Measurements from ENCODE around the gene MSL1. TPM values are rescaled to one million over a fixed set of nuclear protein-coding genes. Genes with fewer than 3 reads are reported as not detected.

MSL1 gene
- total and polyA plus RNA-seq, 2 of the 13 experiments (the other 11 are each of a cell fraction or from before 2014, with no cell fraction given), result 63.8 to 88.5 TPM

DNA sequence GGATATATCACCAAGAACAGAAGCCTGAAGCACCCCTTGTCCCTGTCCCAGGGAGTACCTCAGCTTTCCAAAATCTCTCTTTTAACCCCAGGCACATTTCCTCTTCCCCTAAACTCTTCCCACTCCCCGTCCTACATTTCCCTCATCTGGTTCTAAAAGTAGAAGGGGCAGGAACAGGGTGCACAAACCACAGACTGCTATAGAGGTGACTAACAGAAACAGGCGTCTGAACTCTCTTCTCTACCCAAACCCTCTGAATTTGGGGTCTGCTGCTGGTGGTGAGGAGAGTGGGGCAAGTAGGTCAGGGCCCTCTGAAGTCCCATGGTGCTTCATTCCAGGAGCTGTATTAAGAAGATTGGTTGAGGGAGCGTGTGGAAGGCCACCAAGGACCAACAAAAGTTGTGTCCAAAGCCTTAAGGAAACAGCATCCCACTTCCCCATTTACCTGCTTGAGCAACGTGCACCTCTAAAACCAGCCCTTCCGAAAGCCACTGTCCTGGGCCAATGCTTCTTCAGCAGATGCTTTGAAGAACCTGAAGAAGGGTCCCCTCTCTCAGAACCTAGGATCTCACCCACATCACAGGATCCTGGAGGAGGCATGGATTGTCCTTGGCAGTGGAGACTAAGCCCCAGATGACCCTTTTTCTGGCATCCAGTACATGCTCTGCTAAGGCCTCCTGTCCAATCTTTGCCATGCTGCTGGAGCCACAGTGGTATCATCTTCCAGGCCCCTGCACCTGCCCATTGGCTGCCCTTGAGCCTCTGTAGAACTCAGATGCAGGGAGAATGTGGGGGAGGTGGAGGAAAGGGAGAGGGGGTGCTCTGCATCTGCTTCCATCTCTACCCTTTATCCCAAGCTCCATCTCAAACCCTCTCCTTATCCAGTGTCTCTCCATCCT lies 15.7 kb upstream of the MSL1 start:
- Histone ChIP-seq H3K4me2 (ENCODE audit: low read depth, low read length) (peak overlapping the region; percentile 79), H3K4me1 (ENCODE audit: insufficient read depth, low read length) (peaks cover 100% of the 10 kb centered on the region), H3K36me3 (replicated peaks in 1 of 2; ENCODE audit: control insufficient read depth in 1 of 2, insufficient read depth in 2 of 2, low read length in 2 of 2) (no peaks in the 10 kb centered on the region), H2AFZ (ENCODE audit: low read length) (no peak overlapping the region), H3K27ac (ENCODE audit: extremely low read length, insufficient read depth, low read length) (no peak overlapping the region), H3K79me2 (ENCODE audit: insufficient read depth, low read length) (no peaks in the 10 kb centered on the region), H3K4me3 (replicated peaks in 1 of 3; ENCODE audit: insufficient read depth in 1 of 3, low read depth in 2 of 3, low read length in 3 of 3) (peak overlapping the region in 1 of 3 experiments; percentile 36; a peak in 1 of 6 replicates), H4K20me1 (ENCODE audit: insufficient read depth, low read length) (no peaks in the 10 kb centered on the region), H3K9me3 (ENCODE audit: low read length) (no peaks in the 10 kb centered on the region), H3K27me3 (ENCODE audit: control insufficient read depth in 1 of 2, insufficient read depth in 2 of 2, low read length in 2 of 2) (peaks cover 0 to 9% of the 10 kb centered on the region in 2 experiments; a peak in 1 of 5 replicates), H3K9ac (ENCODE audit: insufficient read depth, low read depth, low read length) (no peak overlapping the region)
- intact Hi-C loops (cut with micrococcal nuclease; ENCODE audit: unreplicated experiment), result loop anchor here (5.0 to 10.0 kb wide), 2 partner anchors 181 to 1354 kb away; partner anchors contain the start of genes LRRC3C, ORMDL3 and PSMB3
- DNase-seq (ENCODE audit: low spot score) (no peak), FAIRE-seq (no peak), ATAC-seq (no peak)
- no peak for TF ChIP-seq FOXP1 (IDR thresholded peaks at IDR 0.05)
- no peak for TF ChIP-seq FOXP1 (CRISPR knock-in tag; IDR thresholded peaks at IDR 0.05)
- TF ChIP-seq HES4 (CRISPR knock-in tag; IDR thresholded peaks at IDR 0.05; ENCODE audit: borderline replicate concordance), result no peak
- no peak for TF ChIP-seq ZNF788 (CRISPR knock-in tag; IDR thresholded peaks at IDR 0.05; ENCODE audit: borderline replicate concordance)
- TF ChIP-seq SP4 (CRISPR knock-in tag; IDR thresholded peaks at IDR 0.05), result 0 out of 2 replicates have a peak, but pooled peaks have one; percentile 26
- no peak for TF ChIP-seq PTBP1 (IDR thresholded peaks at IDR 0.05; ENCODE audit: low read depth, low read length, poor library complexity, severe bottlenecking)
- no peak for TF ChIP-seq EEA1 (CRISPR knock-in tag; IDR thresholded peaks at IDR 0.05; ENCODE audit: borderline replicate concordance)
- TF ChIP-seq ZNF543 (CRISPR knock-in tag; IDR thresholded peaks at IDR 0.05), result no peak
- TF ChIP-seq, protein P1, sequence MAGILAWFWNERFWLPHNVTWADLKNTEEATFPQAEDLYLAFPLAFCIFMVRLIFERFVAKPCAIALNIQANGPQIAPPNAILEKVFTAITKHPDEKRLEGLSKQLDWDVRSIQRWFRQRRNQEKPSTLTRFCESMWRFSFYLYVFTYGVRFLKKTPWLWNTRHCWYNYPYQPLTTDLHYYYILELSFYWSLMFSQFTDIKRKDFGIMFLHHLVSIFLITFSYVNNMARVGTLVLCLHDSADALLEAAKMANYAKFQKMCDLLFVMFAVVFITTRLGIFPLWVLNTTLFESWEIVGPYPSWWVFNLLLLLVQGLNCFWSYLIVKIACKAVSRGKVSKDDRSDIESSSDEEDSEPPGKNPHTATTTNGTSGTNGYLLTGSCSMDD (CRISPR knock-in tag; IDR thresholded peaks at IDR 0.05), result no peak
- ChIA-PET CTCF (ENCODE audit: low intra/inter-chr PET ratio, low total read pairs) (no interaction called here), POLR2A (interaction anchor here (1.2 to 1.7 kb wide), 5 partner anchors 7 to 34 kb away, joined by 3 to 16 read pairs (median 5); partner anchors contain the start of genes CASC3 and MSL1)
- 67% methylated on average over 5 of the region's 5 CpGs for WGBS (ENCODE audit: low lambda C conversion rate)
- no TSS peak for BruUV-seq (replicated peaks)
- in situ Hi-C loops (cut with HindIII; ENCODE audit: extremely low pct_ligation_motif_present, low pct_unique_long_range_greater_than_20kb), result no loop called here
